GM21423 (cell line): ENCODE data around the gene SPINK5.

Experiments used
- ATAC-seq: cut with Tn5 transposase; IDR thresholded peaks from one replicate; pipeline ENCODE4 v1.9.1; 2021; ENCODE audit warnings: mild to moderate bottlenecking, moderate library complexity; ENCODE audit not compliant: unreplicated experiment

SPINK5 gene

DNA sequence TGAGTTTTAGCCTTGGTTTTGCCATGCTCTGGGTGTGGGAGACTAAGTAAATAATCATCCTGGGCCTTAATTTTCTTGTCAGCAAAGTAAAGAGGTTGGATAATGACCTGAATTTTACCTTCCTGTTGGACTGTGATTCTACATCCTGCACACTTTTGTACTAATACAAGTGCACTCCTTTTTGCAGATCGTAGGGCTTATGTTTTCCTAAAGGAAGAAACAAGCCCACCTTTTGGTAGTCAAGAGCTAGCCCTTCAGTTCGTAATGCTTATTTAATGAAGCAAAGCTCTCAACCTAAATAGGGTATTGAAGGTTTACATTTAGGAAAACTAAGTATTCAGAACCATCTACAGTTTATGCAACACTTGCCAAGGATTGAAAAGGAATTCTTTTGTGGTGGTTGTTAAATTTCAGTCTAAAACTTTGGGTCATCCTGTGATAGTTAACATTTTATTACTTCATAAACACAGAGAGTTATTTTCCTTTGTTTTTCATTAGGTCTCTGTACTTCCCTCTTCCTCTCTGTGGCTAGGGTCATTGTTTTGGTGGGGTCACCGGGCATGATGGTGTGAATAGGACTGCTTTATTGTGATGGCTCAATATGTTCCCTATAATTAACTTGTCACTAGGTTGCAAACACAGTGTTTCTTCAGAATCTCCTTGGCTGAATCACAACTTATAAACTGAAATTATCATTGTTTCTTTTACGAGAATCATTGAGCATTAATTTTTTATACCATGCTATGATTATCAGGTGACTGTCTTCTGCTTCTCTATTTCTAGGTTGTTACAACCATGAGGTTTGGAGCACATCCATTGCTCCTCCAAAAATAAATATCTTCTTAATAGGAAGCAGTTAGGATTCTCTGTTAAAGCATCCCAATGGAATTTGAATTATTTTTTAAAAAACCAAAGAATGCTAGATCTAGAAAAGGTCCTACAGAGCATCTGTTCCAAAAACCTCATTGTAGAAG, 28.5 kb downstream of the SPINK5 start:
- no peak for ATAC-seq

DNA sequence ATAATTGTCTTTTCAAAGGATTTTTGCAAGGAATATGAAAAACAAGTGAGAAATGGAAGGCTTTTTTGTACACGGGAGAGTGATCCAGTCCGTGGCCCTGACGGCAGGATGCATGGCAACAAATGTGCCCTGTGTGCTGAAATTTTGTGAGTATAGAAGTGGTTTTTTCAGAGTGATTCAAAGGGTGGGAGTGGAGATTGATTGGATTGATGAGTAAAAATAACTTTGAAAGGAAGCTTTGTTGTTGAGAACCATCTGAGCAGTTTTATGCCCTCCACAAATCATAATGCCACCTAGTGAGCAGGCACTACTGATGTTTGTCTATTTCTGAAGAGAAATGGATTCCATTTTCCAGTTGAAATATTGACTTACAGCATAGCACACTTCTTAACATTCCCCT, 30.6 kb downstream of the SPINK5 start:
- no peak for ATAC-seq

DNA sequence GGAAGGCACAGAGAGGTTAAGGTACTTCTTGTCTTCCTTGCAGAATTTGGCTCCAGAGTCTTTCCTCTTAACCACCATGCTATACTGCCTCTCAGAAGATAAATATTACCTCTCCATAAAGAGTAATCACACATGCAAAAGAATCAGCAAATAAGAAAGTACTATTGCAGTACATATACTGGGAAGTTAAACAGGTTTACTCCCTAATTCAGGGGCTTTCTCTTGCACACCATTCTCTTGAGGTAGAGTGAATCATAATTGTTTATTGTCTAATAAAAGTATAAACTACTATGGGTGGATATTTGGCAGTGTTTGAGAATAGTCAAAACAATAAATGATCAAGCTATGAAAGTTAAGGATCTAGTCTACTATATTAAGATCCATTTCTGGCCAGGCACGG, 40.4 kb downstream of the SPINK5 start:
- no peak for ATAC-seq

DNA sequence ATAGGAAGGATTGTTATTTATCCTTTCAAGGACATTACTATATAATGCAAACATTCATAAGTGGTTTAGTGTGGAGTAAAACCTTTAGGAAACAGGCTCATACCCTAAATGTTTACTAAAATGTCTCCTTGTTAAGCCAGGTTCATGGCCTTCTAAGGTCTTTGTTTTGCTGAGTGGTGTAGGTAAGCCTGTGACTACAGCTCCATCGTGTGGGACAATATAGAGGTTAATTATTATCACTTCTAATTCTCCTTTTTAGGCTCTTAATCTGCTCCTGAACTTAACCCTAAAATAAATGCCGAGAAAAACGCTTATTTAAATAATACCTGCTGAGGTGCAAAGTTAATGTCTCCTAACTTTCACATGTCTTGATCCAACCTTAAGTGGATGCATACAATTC, 43.8 kb downstream of the SPINK5 start:
- no peak for ATAC-seq

DNA sequence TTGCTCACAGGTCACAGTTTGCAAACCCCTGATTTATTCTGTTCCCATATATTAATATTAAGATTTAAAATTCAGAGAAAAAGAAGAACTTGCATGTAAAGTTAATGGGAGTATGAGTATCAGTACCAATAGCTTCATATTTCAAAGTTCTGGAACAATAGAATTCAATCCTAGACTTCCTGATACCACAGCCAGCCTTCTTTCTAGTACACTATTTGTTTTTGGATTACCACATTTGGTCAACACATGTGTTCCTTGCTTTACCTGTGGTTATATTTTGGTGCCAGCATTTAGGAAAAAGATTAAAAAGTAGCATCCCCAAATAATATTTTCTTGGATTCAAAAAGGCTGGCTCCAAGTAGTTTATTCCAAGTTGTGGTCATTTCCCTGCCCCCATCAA, 49.5 kb downstream of the SPINK5 start:
- ATAC-seq: no peak

DNA sequence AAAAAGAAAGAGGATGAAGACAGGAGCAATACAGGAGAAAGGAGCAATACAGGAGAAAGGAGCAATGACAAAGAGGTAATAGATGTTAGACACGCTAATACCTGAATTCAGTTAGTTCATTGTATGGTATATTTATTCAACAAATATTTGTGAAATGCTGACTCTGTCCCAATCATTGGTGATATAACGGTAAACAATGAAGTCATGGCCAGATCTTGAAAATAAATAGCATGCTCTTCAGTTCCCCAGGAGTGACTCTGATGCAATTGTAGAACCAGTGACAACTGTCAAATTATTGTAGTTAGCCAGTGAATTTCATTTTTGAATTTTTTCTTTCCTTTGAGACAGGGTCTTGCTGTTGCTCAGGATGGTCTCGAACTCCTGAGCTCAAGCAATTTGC, 56.5 kb downstream of the SPINK5 start:
- ATAC-seq: no peak

DNA sequence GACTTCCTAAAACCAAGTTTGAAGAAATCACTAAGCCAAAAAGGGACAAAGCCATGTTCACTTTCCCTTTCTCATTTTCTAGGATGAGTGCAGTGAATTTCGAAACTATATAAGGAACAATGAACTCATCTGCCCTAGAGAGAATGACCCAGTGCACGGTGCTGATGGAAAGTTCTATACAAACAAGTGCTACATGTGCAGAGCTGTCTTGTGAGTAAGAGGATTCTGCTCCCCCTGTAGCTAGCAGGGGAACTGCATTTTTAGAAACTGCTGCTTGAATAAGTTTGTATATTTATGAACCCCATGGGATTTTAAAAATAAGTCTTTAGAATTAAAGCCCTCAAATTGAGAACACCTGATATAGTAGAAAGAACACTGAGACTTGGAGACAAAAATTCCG, 61.9 kb downstream of the SPINK5 start:
- ATAC-seq: no peak

DNA sequence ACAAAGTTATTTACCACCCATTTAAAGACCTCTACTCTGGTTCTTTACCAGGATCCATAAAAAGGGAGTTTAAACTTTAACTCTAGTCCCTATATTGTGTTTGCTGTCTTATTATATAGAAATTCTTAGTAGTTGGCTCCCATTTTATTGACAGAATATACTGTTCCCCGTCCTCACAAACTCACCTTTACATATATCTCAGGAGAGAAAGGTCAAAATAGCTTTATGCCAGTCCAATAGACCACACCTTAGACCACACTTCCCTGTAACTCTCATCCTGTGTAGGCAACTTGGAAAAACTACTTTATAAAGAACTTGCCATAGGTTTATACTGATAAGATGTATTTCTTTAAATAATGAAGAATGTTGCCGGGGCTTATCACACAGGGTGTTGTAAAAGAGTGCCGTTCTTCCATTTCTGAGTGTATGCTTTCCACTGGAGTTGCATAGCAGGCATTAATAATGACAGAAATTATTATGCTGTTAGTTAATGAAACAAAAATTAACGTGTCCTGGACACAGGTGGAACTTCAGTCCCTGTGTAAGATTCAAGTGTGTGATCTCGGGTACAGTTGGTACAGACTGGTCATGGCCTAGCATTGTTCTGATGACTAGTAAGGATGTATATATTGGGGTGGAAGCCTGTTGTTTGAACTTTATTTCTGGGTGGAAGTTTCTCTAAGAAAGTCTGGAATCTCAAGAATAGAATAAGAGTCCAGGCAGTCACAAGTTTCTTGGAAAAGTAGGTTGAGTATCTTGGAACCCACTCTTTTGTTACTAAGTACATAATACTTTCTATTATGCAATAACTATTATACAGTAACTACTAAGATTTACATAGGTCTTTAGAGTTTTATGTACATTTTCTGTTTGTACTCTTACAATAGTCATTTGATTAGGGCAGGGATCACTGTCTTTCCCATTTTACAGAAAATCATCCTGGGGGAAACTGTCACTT, 71.6 kb downstream of the SPINK5 start:
- ATAC-seq: no peak

DNA sequence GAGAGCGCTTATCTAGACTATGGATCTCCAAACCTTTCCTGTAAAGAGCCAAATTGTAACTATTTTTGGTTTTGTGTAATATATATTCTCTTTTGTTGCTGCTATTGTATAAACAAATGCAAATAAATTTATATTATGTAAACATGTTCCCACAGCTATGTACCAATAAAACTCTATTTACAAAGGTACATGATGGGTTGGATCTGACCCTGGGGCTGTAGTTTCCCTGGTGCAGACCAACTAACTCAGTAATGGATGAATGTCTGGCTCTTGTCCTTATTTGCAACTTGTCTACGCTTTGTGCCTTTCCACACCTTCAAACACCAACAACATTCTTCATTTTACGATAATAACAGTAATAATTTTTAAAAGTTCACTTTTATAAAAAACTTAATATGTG, 77.1 kb downstream of the SPINK5 start:
- no peak for ATAC-seq

DNA sequence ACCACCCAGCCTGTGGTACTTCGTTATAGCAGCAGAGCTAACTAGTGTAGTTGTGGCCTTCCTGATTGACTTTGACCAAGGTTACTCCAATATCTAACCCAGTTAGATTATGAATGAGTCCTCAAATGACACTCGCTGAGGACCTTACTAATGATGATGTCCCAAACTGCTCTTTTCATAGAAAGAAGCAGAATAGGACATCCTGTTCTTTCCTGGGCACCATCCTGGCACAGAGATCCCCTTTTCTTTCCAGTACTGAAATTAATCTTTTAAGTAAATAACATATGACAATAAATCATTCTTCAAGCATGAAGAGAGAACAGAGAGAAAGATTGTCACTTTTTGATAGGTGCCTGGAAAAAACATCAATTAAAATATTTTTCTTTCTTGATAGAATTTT, 77.9 kb downstream of the SPINK5 start:
- ATAC-seq: no peak

DNA sequence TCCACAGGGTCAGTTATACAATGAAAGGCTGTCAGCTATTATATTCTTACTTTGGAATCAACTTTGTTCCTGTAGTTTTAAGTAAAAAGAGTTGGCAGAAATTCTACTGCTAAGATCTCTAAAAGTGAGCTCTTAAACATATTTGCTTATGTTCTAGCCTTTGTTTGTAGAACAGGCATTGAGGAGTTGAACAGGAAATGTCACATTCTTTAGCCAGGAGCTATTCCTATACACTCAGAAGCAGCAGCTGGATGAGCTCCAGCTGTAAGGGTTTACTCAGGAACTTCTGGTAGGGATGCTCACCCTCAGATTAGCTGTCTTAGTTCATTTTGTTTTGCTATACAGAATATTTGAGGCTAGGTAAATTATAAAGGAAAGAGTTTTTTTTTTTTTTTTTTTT, 82.1 kb downstream of the SPINK5 start:
- no peak for ATAC-seq

DNA sequence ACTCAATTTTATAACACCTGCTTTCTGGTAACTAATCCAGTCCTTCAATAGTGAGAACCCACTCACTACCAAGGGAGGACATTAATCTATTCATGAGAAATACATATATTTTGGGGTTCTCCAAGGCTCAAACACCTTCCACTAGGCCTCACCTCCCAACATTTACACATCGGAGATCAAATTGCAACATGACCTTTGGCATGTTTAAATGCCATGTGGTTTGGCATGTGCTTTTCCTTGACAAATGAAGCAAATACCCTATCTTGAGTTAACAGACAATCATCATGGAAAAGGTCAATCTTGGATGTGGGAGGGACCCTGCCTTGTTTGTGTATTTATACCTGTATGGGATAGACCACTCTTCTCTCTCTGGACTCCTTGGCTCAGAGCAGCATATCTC, 82.7 kb downstream of the SPINK5 start:
- ATAC-seq: no peak

DNA sequence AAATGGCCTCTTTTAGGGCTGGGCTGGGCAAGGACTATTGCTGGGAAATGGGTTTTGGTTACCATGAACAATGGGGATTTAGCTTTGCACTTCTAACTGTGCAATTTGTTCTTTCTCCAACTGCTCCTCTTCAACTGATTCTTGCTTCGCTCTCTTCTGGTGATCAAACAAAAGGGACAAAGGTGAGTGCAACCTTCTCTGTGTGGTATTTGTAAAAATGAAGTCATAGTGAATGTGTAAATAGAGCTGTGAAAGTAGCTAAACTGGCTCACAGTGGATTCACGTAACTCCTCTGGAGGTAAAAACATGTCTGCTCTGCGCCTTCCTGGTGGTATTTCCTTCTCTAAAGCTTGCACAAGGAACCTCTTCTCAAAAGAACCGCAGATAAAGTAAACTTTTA, 83.6 kb downstream of the SPINK5 start:
- no peak for ATAC-seq

DNA sequence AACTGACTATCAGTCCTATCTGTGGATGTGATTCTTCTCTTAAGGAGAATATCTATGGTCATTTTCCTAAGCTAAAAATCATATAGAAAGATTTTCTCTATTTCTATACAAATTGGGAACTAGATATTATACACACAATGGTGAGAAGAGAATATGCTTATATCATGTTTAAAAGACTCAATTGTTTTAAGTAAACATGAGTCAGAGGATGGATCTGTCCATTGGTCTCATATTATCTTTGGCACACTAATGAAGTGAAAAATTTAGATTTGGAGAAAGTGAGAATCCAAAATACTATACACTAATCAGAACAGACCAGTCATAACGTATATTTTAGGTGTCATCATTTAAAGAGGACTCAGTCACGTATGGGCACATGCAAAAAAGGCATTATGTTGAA, 88.1 kb downstream of the SPINK5 start:
- no peak for ATAC-seq

DNA sequence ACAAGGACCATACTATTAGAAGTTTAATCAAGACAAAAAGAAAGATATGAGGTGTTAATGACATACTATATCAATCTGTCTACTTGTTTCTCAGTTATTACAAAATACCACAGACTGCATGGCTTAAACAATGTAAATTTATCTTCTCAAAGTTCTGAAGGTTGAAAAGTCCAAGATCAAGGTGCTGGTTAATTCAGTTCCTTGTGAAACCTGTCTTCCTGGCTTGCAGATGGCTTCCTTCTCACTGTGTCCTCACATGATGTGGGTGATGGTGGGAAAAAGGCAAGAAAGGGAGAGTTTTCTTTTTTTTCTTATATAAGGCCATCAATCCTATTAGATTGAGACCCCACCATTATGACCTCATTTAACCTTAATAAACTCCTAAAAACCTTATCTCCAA, 89.0 kb downstream of the SPINK5 start:
- ATAC-seq: no peak

DNA sequence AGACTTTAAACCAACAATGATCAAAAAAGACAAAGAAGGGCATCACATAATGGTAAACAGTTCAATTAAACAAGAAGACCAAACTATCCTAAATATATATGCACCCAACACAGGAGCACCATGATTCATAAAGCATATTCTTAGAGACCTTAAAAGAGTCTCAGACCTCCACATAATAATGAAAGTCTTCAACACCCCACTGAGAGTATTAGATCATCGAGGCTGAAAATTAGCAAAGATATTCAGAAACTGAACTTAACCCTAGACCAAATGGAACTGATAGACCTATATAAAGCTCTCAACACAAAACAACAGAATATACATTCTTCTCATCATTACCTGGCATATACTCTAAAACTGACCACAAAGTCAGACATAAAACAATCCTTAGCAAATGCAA, 92.8 kb downstream of the SPINK5 start:
- no peak for ATAC-seq

DNA sequence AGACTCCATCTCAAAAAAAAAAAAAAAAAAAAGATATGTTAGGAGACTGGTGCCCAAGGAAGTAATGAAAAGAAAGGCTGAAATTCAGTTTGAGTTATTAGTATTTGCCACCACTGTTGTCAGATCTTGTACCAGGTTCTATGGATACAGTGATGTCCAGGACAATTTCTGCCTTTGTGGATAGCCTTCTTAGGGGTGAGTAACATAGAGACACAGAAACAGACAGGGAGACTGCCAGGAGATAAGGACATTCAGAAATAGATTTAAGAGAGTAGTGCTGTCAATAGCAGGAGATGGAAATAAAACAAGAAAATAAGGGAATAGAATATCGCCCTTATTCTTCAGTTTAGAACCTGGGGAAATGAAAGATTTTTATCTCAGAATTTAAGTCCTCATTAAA, 98.3 kb downstream of the SPINK5 start:
- no peak for ATAC-seq

DNA sequence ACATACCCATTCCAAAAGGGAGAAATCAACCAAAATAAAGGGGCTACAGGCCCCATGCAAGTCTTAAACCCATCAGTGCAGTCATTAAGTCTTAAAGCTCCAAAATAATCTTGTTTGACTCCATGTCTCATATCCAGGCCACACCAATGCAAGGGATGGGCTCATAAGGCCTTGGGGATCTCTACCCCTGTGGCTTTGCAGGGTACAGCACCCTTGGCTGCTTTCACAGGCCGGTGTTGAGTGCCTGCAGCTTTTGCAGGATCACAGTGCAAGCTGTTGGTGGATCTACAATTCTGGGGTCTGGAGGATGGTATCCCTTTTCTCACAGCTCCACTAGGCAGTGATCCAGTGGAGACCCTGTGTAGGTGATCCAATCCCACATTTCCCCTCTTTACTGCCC, 99.6 kb downstream of the SPINK5 start:
- no peak for ATAC-seq

DNA sequence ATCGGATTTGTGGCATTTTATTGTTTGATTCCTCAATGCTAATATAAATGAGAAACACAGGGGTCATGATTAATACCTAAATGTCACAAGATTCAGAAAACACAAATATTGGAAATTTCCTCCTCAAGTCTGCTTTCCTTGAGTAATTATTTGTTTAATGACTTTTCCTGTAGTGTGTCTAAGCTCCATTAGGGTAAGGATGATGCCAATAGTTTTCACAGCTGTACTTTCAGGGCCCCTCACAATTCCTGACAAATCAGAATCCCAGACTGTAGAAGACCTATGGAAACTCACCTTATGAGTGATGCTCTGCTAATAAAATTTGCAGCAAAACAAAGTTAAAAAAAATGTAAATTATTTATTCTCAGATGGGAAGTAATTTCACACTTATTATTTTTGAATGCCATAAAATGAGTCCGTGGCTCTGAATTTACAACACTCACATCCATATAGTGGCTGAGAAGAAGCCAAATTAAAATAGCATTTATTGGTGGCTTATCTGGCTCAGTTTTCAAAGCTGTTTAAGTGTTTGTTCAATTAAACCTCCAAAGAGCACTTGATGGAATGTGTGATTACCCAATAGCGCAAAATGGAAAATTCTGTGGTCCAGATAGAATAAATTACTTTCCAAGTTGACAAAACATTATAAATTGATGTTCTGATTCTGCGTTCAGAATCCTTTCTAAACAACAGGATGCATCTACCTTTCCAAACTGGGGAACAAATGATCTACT, 102.9 kb downstream of the SPINK5 start:
- ATAC-seq: no peak

DNA sequence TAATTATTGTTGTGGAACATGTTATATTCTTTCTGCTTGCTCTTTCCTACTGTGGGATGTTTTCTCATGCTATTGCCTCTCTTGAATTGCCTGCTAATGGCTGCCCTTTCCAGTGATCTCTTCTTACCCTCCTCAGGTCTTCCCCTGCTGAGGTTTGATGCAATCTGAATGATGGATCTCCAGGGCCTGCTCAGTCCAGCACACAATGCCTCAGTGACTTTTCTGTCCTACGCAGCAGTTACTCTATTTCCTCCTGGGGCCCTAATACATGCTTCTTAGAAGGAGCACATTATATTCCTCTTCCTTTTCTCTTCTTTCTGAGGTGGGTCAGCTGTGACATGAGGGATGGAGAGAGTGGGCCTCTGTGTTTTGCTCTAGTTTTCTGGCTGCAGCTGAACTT, 104.5 kb downstream of the SPINK5 start, which contains the start of gene SPINK14:
TSS of gene SPINK14 (plus strand) at position 301 of the 400 bp plus-strand sequence. CDS start 1,187 bp downstream, outside the sequence.
- no peak for ATAC-seq

DNA sequence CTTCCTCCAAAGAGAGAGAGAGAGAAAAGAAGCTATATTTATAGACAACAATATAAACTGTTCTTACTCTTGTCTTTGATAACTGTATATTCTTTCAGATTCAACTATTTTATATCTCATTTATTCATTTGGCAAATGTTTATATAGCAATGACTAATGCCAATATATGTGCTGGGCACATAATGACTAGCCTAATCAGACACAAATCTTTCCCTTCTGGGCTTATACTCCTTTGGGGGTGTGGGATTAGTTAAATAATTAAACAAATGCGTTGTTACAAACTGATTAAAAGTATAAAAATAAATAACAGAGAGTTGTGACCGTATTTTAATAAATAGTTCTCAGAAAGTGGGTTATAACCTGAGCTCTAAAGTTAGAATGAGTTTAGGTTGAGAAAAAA, 108.6 kb downstream of the SPINK5 start:
- no peak for ATAC-seq
